CD8-positive, alpha-beta memory T cell (primary cell): Measurements from ENCODE around the gene SERINC2. TPM values are rescaled to one million over a fixed set of nuclear protein-coding genes. Genes with fewer than 3 reads are reported as not detected.

Source experiments
- polyA plus RNA-seq: library from polyadenylated mRNA; unstranded; fragments of 300-500 nt; fragmentation: Illumina TruSeq; gene quantifications from one replicate; pipeline ENCODE4 v1.2.3, GENCODE V29; 2021
- total RNA-seq, 2 experiments: library from RNA; stranded (reverse); gene quantifications; one replicate each; pipeline ENCODE4 v1.2.3, GENCODE V29; 2021

Gene SERINC2
- total and polyA plus RNA-seq, 3 experiments from 2014 or later: 0.11 to 0.31 TPM; not detected in 1

Other genes starting within 250 kb of the SERINC2 start
- not detected for gene NKAIN1, start 173.3 kb upstream of the SERINC2 start, total RNA-seq
- gene NKAIN1, start 173.3 kb upstream of the SERINC2 start, polyA plus RNA-seq: not detected
- gene SNRNP40, start 116.4 kb upstream of the SERINC2 start, total RNA-seq: 100 to 1,000 TPM; 120 TPM
- gene SNRNP40, start 116.4 kb upstream of the SERINC2 start, polyA plus RNA-seq: 89.3 TPM
- 10 to 100 TPM; 30.4 to 30.8 TPM for gene ZCCHC17, start 116.2 kb upstream of the SERINC2 start, total RNA-seq
- gene ZCCHC17, start 116.2 kb upstream of the SERINC2 start, polyA plus RNA-seq: 51.0 TPM
- gene FABP3, start 40.1 kb upstream of the SERINC2 start, total RNA-seq: not detected
- gene FABP3, start 40.1 kb upstream of the SERINC2 start, polyA plus RNA-seq: not detected
- not detected for gene TINAGL1, start 163.3 kb downstream of the SERINC2 start, total RNA-seq
- not detected for gene TINAGL1, start 163.3 kb downstream of the SERINC2 start, polyA plus RNA-seq
- gene HCRTR1, start 204.5 kb downstream of the SERINC2 start, total RNA-seq: not detected
- not detected for gene HCRTR1, start 204.5 kb downstream of the SERINC2 start, polyA plus RNA-seq
- gene PEF1, start 231.7 kb downstream of the SERINC2 start, total RNA-seq: 10 to 100 TPM; 67.9 to 69.9 TPM
- 98.9 TPM for gene PEF1, start 231.7 kb downstream of the SERINC2 start, polyA plus RNA-seq